Left lung (tissue), 10 donors: Measurements from ENCODE around the gene NPM1. TPM values are rescaled to one million over a fixed set of nuclear protein-coding genes. Genes with fewer than 3 reads are reported as not detected.
A peak's percentile ranks its signal among the peaks of the same experiment; 100 is the strongest.

ENCODE experiments used
- ATAC-seq: fragments of 200-7000 bp; cut with Tn5 transposase; one replicate; pipeline ENCODE4 v1.9.1; 2020; ENCODE audit warnings: moderate library complexity
- DNase-seq, 4 donors: peaks; one replicate each; pipeline ENCODE4 v3.0.0-alpha.2; 2013 to 2020
- H3K27ac ChIP-seq, 2 donors: fragments of 200-600 bp; sonication (generic) in 1 of 2; one replicate each; pipeline versions ENCODE4 v1.5.0 to v1.8.0; 2020 to 2021
- H3K27me3 ChIP-seq, 2 donors: fragments of 200-600 bp; sonication (generic) in 1 of 2; one replicate each; pipeline versions ENCODE4 v1.5.0 to v1.8.0; 2020 to 2021
- H3K36me3 ChIP-seq, 2 donors: fragments of 200-600 bp; sonication (generic) in 1 of 2; one replicate each; pipeline versions ENCODE4 v1.5.0 to v1.8.0; 2020 to 2021
- H3K4me1 ChIP-seq, 2 donors: fragments of 200-600 bp; one replicate each; pipeline ENCODE4 v1.8.0; 2021
- H3K4me3 ChIP-seq, 2 donors: fragments of 200-600 bp; sonication (generic) in 1 of 2; one replicate each; pipeline versions ENCODE4 v1.5.0 to v1.8.0; 2020 to 2021; ENCODE audit warnings: mild to moderate bottlenecking in 1 of 2
- H3K9me3 ChIP-seq, 2 donors: fragments of 200-600 bp; sonication (generic) in 1 of 2; one replicate each; pipeline versions ENCODE4 v1.5.0 to v1.8.0; 2020 to 2021
- CTCF ChIP-seq, 2 donors: fragments of 200-600 bp; sonication (generic) in 1 of 2; IDR thresholded peaks; one replicate each; pipeline versions ENCODE4 v1.5.0 to v1.8.0; 2021; ENCODE audit warnings: antibody characterized with exemption in 2 of 2
- intact Hi-C, 2 donors: fragments of 100-400 bp; cut with DNase I; formaldehyde crosslinking; loops; one replicate each; pipeline versions ENCODE4 v1.11.2 to v1.14.2; 2022
- polyA plus RNA-seq, 6 donors: library from polyadenylated mRNA; unstranded; fragments of 120-200 nt; gene quantifications; one replicate each; pipeline ENCODE4 v1.2.1, GENCODE V29; 2013; ENCODE audit not compliant: insufficient read length in 6 of 6
- total RNA-seq, 2 donors: library from RNA; stranded (reverse); fragmentation: NEBNext Ultra II Directional; extraction: Animal tissue kit (Norgen Biotek cat#: 25700); gene quantifications; one replicate each; pipeline ENCODE4 v1.2.1, GENCODE V29; 2021
- donor health status: DM: no; HTN: yes; CAD: no.
- donor health status: DM: no; HTN: no; CAD: no.

NPM1 gene
- total and polyA plus RNA-seq, 8 donors, result 580 to 2,178 (median 1,976) TPM

GRCh38 chr5:171427318-171428167 lies 39.9 kb downstream of the NPM1 start:
- DNase-seq, result peak in 1 of 4 donors; percentile 56
- no peaks in the 10 kb centered on the region for H3K9me3 ChIP-seq
- no peak overlapping the region for H3K4me3 ChIP-seq
- intact Hi-C loops, result no loop called here
- H3K27me3 ChIP-seq, result no peaks in the 10 kb centered on the region
- no peak for ATAC-seq
- TF ChIP-seq CTCF (IDR thresholded peaks at IDR 0.05), result no peak
- no peak overlapping the region for H3K27ac ChIP-seq
- no peaks in the 10 kb centered on the region for H3K4me1 ChIP-seq
- H3K36me3 ChIP-seq, result no peaks in the 10 kb centered on the region

GRCh38 chr5:171428168-171428696 lies 40.6 kb downstream of the NPM1 start:
- Histone ChIP-seq H3K27me3 (no peaks in the 10 kb centered on the region), H3K4me1 (no peaks in the 10 kb centered on the region), H3K4me3 (no peak overlapping the region), H3K9me3 (no peaks in the 10 kb centered on the region), H3K36me3 (no peaks in the 10 kb centered on the region), H3K27ac (no peak overlapping the region)
- ATAC-seq (no peak), DNase-seq (no peak)
- no peak for TF ChIP-seq CTCF (IDR thresholded peaks at IDR 0.05)
- intact Hi-C loops, result no loop called here

- intact Hi-C loops, result no loop called here
- TF ChIP-seq CTCF (IDR thresholded peaks at IDR 0.05), result no peak
Measured at GRCh38 chr5:171428809-171429542, 41.3 kb downstream of the NPM1 start.

GRCh38 chr5:171429543-171429910 lies 41.9 kb downstream of the NPM1 start:
- H3K27me3 ChIP-seq, result no peaks in the 10 kb centered on the region
- H3K36me3 ChIP-seq, result no peaks in the 10 kb centered on the region
- H3K4me1 ChIP-seq, result no peaks in the 10 kb centered on the region
- H3K9me3 ChIP-seq, result no peaks in the 10 kb centered on the region
- DNase-seq, result peak in 1 of 4 donors; percentile 19
- intact Hi-C loops, result no loop called here
- ATAC-seq, result no peak
- no peak overlapping the region for H3K27ac ChIP-seq
- H3K4me3 ChIP-seq, result no peak overlapping the region
- no peak for TF ChIP-seq CTCF (IDR thresholded peaks at IDR 0.05)

More at GRCh38 chr5:171428809-171429542, 41.3 kb downstream of the NPM1 start:
- DNase-seq (peak in 1 of 4 donors; percentile 12), ATAC-seq (no peak)
- Histone ChIP-seq H3K9me3 (no peaks in the 10 kb centered on the region), H3K36me3 (no peaks in the 10 kb centered on the region), H3K27ac (no peak overlapping the region), H3K4me1 (no peaks in the 10 kb centered on the region), H3K4me3 (no peak overlapping the region), H3K27me3 (no peaks in the 10 kb centered on the region)

- no peak overlapping the region for H3K27ac ChIP-seq
- no peaks in the 10 kb centered on the region for H3K4me1 ChIP-seq
- H3K27me3 ChIP-seq, result no peaks in the 10 kb centered on the region
- intact Hi-C loops, result no loop called here
- H3K9me3 ChIP-seq, result no peaks in the 10 kb centered on the region
- no peak for TF ChIP-seq CTCF (IDR thresholded peaks at IDR 0.05)
- no peaks in the 10 kb centered on the region for H3K36me3 ChIP-seq
- no peak overlapping the region for H3K4me3 ChIP-seq
- ATAC-seq, result no peak
- no peak for DNase-seq
Measured at GRCh38 chr5:171431251-171431777, 43.7 kb downstream of the NPM1 start.
